IMR-90 (cell line): Measurements from ENCODE around the gene TNKS2. TPM values are rescaled to one million over a fixed set of nuclear protein-coding genes. Genes with fewer than 3 reads are reported as not detected.
"Not testable (repeated sequence)": the region's sequence is repeated elsewhere in the genome, so short reads cannot be mapped to it uniquely, and the experiment has no call there.

Experiments
- ATAC-seq: fragments of 200-7000 bp; cut with Tn5 transposase; 2 replicates; pipeline ENCODE4 v1.9.1; 2020; ENCODE audit warnings: low read depth, mild to moderate bottlenecking, moderate library complexity
- BruUV-seq: library from RNA; stranded (reverse); fragments of 400-500 nt; replicated peaks from 2 replicates; lab custom pipeline; 2021; lab: Mats Ljungman, UMichigan
- CTCF ChIA-PET: fragments of 300-600 bp; formaldehyde crosslinking; extraction: SDS; loops from one replicate; lab custom pipeline; 2021; ENCODE audit warnings: antibody characterized with exemption; lab: Yijun Ruan, JAX
- POLR2A ChIA-PET: fragments of 300-600 bp; sonication (Branson Sonifier 250); formaldehyde crosslinking; loops from one replicate; lab custom pipeline; 2022; ENCODE audit warnings: antibody characterized with exemption; ENCODE audit not compliant: unreplicated experiment; lab: Charles Lee
- DNase-seq: peaks from one replicate; pipeline ENCODE4 v3.0.0; 2013
- H2AFZ ChIP-seq: replicated peaks from 2 replicates; pipeline ENCODE3; 2013; ENCODE audit warnings: low read length, mild to moderate bottlenecking; ENCODE audit not compliant: poor library complexity
- H2AK5ac ChIP-seq: 2 replicates; pipeline ENCODE4 v1.6.1; 2013; ENCODE audit warnings: low read depth, low read length, inconsistent platforms
- H2AK9ac ChIP-seq: replicated peaks from 2 replicates; pipeline ENCODE3; 2013; ENCODE audit warnings: mild to moderate bottlenecking, low read depth, low read length, moderate library complexity; ENCODE audit not compliant: poor library complexity
- H2BK120ac ChIP-seq: 2 replicates; pipeline ENCODE4 v1.6.1; 2013; ENCODE audit warnings: low read depth, low read length, inconsistent platforms
- H2BK15ac ChIP-seq: 3 replicates; pipeline ENCODE4 v1.6.1; 2013; ENCODE audit warnings: low read depth, low read length, inconsistent platforms
- H2BK20ac ChIP-seq: 2 replicates; pipeline ENCODE4 v1.6.1; 2013; ENCODE audit warnings: low read depth, mild to moderate bottlenecking, inconsistent platforms, low read length, moderate library complexity
- H2BK5ac ChIP-seq: 2 replicates; pipeline ENCODE4 v1.6.1; 2013; ENCODE audit warnings: mild to moderate bottlenecking, low read depth, low read length, inconsistent platforms; ENCODE audit not compliant: poor library complexity, severe bottlenecking
- H3K14ac ChIP-seq: replicated peaks from 2 replicates; pipeline ENCODE4 v1.6.1; 2013; ENCODE audit warnings: low read depth, low read length, inconsistent platforms
- H3K18ac ChIP-seq: 2 replicates; pipeline ENCODE4 v1.6.1; 2013; ENCODE audit warnings: low read depth, low read length, control low read depth
- H3K23ac ChIP-seq: 2 replicates; pipeline ENCODE4 v1.6.1; 2013; ENCODE audit warnings: low read depth, low read length, inconsistent platforms
- H3K27ac ChIP-seq: 2 replicates; pipeline ENCODE4 v1.5.1; 2013; ENCODE audit warnings: mild to moderate bottlenecking, control low read depth, low read length; ENCODE audit not compliant: insufficient read depth
- H3K27me3 ChIP-seq: 2 replicates; pipeline ENCODE4 v1.6.1; 2013; ENCODE audit warnings: low read length; ENCODE audit not compliant: control insufficient read depth, insufficient read depth
- H3K36me3 ChIP-seq: 2 replicates; pipeline ENCODE4 v1.6.1; 2013; ENCODE audit warnings: low read length, mixed read lengths; ENCODE audit not compliant: control insufficient read depth, insufficient read depth
- H3K4ac ChIP-seq: 2 replicates; pipeline ENCODE4 v1.6.1; 2013; ENCODE audit warnings: low read depth, low read length, inconsistent platforms
- H3K4me1 ChIP-seq: 2 replicates; pipeline ENCODE4 v1.6.1; 2013; ENCODE audit warnings: low read length, mixed read lengths; ENCODE audit not compliant: control insufficient read depth, insufficient read depth
- H3K4me2 ChIP-seq: 2 replicates; pipeline ENCODE4 v1.6.1; 2013; ENCODE audit warnings: low read depth, mild to moderate bottlenecking, control low read depth, low read length, moderate library complexity
- H3K4me3 ChIP-seq: 2 replicates; pipeline ENCODE4 v1.5.1; 2013; ENCODE audit warnings: low read depth, mild to moderate bottlenecking, control low read depth, low read length, moderate library complexity; ENCODE audit not compliant: insufficient read depth
- H3K56ac ChIP-seq: 2 replicates; pipeline ENCODE4 v1.6.1; 2013; ENCODE audit warnings: low read length, inconsistent platforms; ENCODE audit not compliant: insufficient read depth; ENCODE audit errors: extremely low read depth
- H3K79me1 ChIP-seq, 2 experiments: 2 replicates each; pipeline ENCODE4 v1.6.1; 2013; ENCODE audit warnings: low read length in 2 of 2, inconsistent platforms in 1 of 2, low read depth in 1 of 2
- H3K9ac ChIP-seq: 2 replicates; pipeline ENCODE4 v1.6.1; 2013; ENCODE audit warnings: low read depth, low read length, control low read depth
- H3K9me1 ChIP-seq: 2 replicates; pipeline ENCODE4 v1.6.1; 2013; ENCODE audit warnings: low read length, inconsistent platforms; ENCODE audit not compliant: insufficient read depth
- H3K9me3 ChIP-seq: 2 replicates; pipeline ENCODE4 v1.6.1; 2013; ENCODE audit warnings: low read length; ENCODE audit not compliant: control insufficient read depth, insufficient read depth
- H4K20me1 ChIP-seq: 2 replicates; pipeline ENCODE4 v1.6.1; 2013; ENCODE audit warnings: low read length, inconsistent platforms; ENCODE audit not compliant: insufficient read depth
- H4K5ac ChIP-seq: 2 replicates; pipeline ENCODE4 v1.6.1; 2013; ENCODE audit warnings: mild to moderate bottlenecking, low read depth, low read length, control low read depth
- H4K8ac ChIP-seq, 2 experiments: 2 replicates each; pipeline ENCODE4 v1.6.1; 2013; ENCODE audit warnings: low read depth in 2 of 2, low read length in 2 of 2, control low read depth in 1 of 2, inconsistent platforms in 1 of 2
- H4K91ac ChIP-seq: 2 replicates; pipeline ENCODE4 v1.6.1; 2013; ENCODE audit warnings: low read depth, low read length, inconsistent platforms; ENCODE audit not compliant: insufficient read depth
- WGBS, 2 experiments: methylation state at CpG; one replicate each; pipeline versions ENCODE4 v1.1.5 to v1.1.7; 2013; ENCODE audit warnings: missing lambda C conversion rate in 2 of 2; ENCODE audit not compliant: insufficient read length in 1 of 2; ENCODE audit errors: extremely low coverage in 2 of 2; 5-methylcytosine and 5-hydroxymethylcytosine counted together
- dilution Hi-C: fragments of 300-500 bp; cut with HindIII; formaldehyde crosslinking; loops from one replicate; pipeline ENCODE4 v1.14.3; 2018; ENCODE audit warnings: low sequenced_read_pairs; ENCODE audit not compliant: unreplicated experiment
- in situ Hi-C: fragments of 300-500 bp; cut with MboI; formaldehyde crosslinking; loops from 3 replicates; pipeline ENCODE4 v1.14.3; 2019; ENCODE audit warnings: low sequenced_read_pairs, inconsistent platforms, mixed read lengths
- intact Hi-C: fragments of 100-400 bp; cut with micrococcal nuclease; formaldehyde crosslinking; loops from 2 replicates; pipeline ENCODE4 v1.10.0; 2022
- polyA plus RNA-seq, 3 experiments: library from polyadenylated mRNA; depleted of rRNA; stranded (reverse); fragments of >200 nt; gene quantifications; 2 replicates each; pipeline ENCODE4 v1.2.3, GENCODE V29; 2012; ENCODE audit warnings: low replicate concordance in 1 of 3
- total RNA-seq: library from RNA; depleted of rRNA; stranded (reverse); fragments of >200 nt; gene quantifications from 2 replicates; pipeline ENCODE4 v1.2.3, GENCODE V29; 2012

Gene TNKS2
- total and polyA plus RNA-seq, 2 of the 4 experiments (the other 2 are of a cell fraction) = 17.0 to 41.4 TPM

DNA sequence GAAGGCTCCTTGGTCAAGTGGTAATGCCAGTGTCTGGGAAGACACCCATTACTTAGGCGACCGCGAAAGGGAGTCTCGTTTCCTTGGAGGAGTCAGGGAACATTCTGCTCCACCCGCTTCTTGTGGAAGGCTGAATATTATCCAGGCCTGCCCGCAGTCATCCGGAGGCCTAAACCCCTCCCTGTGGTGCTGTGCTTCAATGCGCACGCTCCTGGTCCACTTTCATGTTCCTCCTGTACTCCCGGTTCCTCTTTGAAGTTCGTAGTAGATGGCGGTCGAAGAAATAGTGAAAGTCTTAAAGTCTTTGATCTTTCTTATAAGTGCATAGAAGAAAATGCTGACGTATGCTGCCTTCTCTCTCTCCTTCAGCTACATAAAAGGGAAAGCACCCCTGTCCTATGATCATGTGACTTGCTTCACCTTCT is 96.0 kb downstream of the TNKS2 start:
- DNase-seq, H3K56ac ChIP-seq, H3K79me1 ChIP-seq, H3K9me1 ChIP-seq, H3K9ac ChIP-seq, H3K4ac ChIP-seq, H3K4me2 ChIP-seq, H3K18ac ChIP-seq, H3K4me1 ChIP-seq, H3K14ac ChIP-seq, H3K27me3 ChIP-seq, dilution Hi-C loops, H3K27ac ChIP-seq, H3K23ac ChIP-seq, H2BK5ac ChIP-seq, H2BK15ac ChIP-seq, in situ Hi-C loops, POLR2A ChIA-PET, H4K5ac ChIP-seq, intact Hi-C loops, BruUV-seq, H3K4me3 ChIP-seq, H4K20me1 ChIP-seq, H2BK20ac ChIP-seq, H2AK9ac ChIP-seq, H2AFZ ChIP-seq, CTCF ChIA-PET, ATAC-seq, H3K36me3 ChIP-seq, H3K9me3 ChIP-seq, H2AK5ac ChIP-seq, H4K91ac ChIP-seq, H2BK120ac ChIP-seq, H4K8ac ChIP-seq: not testable (repeated sequence)
- WGBS, 2 experiments = no CpG with 5 or more reads among the region's 14 CpGs
